Stimulated activated CD4-positive, alpha-beta T cell treated with anti-CD3 and anti-CD28 coated beads, Interleukin-4, amount 100 ng/mL, for 24 hours (primary cell): ENCODE data around the gene MEF2D.

ENCODE experiments used
- DNase-seq: peaks from one replicate; pipeline ENCODE4 v3.0.0-alpha.2; 2020

MEF2D gene

GRCh38 chr1:156500543-156500792, at the start of gene MEF2D:
TSS of gene MEF2D (minus strand) at chr1:156500775. CDS start at chr1:156483292, 17,483 bp downstream.
- DNase-seq, result no peak

GRCh38 chr1:156550346-156550745, 49.8 kb upstream of the MEF2D start:
- DNase-seq, result no peak

- DNase-seq, result no peak
Observed at GRCh38 chr1:156549831-156550230, 49.3 kb upstream of the MEF2D start.

- DNase-seq, result no peak
Observed at GRCh38 chr1:156549390-156549789, 48.8 kb upstream of the MEF2D start.

- no peak for DNase-seq
Observed at GRCh38 chr1:156547982-156548381, 47.4 kb upstream of the MEF2D start.

GRCh38 chr1:156547434-156547833, 46.9 kb upstream of the MEF2D start:
- DNase-seq, result no peak

GRCh38 chr1:156546267-156546666, 45.7 kb upstream of the MEF2D start:
- no peak for DNase-seq

- DNase-seq, result no peak
Observed at GRCh38 chr1:156544592-156545102, 44.1 kb upstream of the MEF2D start.

- DNase-seq, result no peak
Observed at GRCh38 chr1:156543066-156543465, 42.5 kb upstream of the MEF2D start.

GRCh38 chr1:156540955-156541354, 40.4 kb upstream of the MEF2D start:
- no peak for DNase-seq

GRCh38 chr1:156539818-156540355, 39.3 kb upstream of the MEF2D start:
- DNase-seq, result no peak

- DNase-seq, result no peak
Observed at GRCh38 chr1:156538711-156539440, 38.3 kb upstream of the MEF2D start.

- no peak for DNase-seq
Observed at GRCh38 chr1:156537027-156537426, 36.5 kb upstream of the MEF2D start.

GRCh38 chr1:156534424-156535060, 34.0 kb upstream of the MEF2D start:
- DNase-seq, result no peak

GRCh38 chr1:156533568-156534220, 33.1 kb upstream of the MEF2D start:
- no peak for DNase-seq

- no peak for DNase-seq
Observed at GRCh38 chr1:156532374-156532773, 31.8 kb upstream of the MEF2D start.

GRCh38 chr1:156530006-156530405, 29.4 kb upstream of the MEF2D start:
- DNase-seq, result no peak

GRCh38 chr1:156528875-156529425, 28.4 kb upstream of the MEF2D start:
- DNase-seq, result no peak

- DNase-seq, result no peak
Observed at GRCh38 chr1:156528231-156528630, 27.7 kb upstream of the MEF2D start.

- DNase-seq, result no peak
Observed at GRCh38 chr1:156527584-156527983, 27.0 kb upstream of the MEF2D start.

GRCh38 chr1:156525856-156526489, 25.4 kb upstream of the MEF2D start:
- DNase-seq, result no peak

- DNase-seq, result no peak
Observed at GRCh38 chr1:156525071-156525501, 24.5 kb upstream of the MEF2D start.

- DNase-seq, result no peak
Observed at GRCh38 chr1:156524481-156524869, 23.9 kb upstream of the MEF2D start.
